Coronary artery (tissue), 2 donors: ENCODE measurements around the gene TM7SF3.
"Not testable (repeated sequence)": the region's sequence is repeated elsewhere in the genome, so short reads cannot be mapped to it uniquely, and the experiment has no call there.

Experiments
- DNase-seq: peaks from one replicate; pipeline ENCODE4 v3.0.0-alpha.2; 2017; ENCODE audit warnings: low spot score
- H3K27ac ChIP-seq, 2 donors: fragments of 200-600 bp; sonication (generic); one replicate each; pipeline ENCODE4 v1.5.1; 2016 to 2019
- H3K4me3 ChIP-seq: fragments of 200-600 bp; sonication (generic); 2 replicates; pipeline ENCODE4 v1.5.1; 2016; ENCODE audit warnings: mild to moderate bottlenecking, moderate library complexity
- TF ChIP-seq, protein P1 (sequence below): fragments of 200-600 bp; sonication (generic); IDR thresholded peaks from one replicate; pipeline ENCODE4 v1.5.1; 2019; ENCODE audit warnings: antibody characterized with exemption

The TM7SF3 gene

DNA sequence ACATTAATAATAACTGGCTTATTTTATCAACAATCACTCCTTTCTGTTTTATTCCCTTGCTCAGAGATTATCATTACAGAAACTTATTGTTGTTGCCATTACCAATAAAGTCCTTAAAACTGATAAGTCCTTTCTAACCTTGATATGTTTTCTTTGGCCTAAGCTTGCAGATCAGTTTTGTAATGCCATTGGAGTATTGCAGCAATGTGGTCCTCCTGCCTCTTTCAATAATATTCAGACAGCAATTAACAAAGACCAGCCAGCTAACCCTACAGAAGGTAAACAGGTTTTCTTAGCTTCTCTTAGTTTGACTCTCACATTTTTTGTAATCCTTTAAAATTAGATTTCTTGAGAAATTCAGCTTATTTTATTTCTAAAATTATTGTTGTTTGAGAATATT, 12.1 kb upstream of the TM7SF3 start:
- no peak overlapping the region for H3K27ac ChIP-seq
- no peak overlapping the region for H3K4me3 ChIP-seq
- no peak for DNase-seq
- TF ChIP-seq, protein P1, sequence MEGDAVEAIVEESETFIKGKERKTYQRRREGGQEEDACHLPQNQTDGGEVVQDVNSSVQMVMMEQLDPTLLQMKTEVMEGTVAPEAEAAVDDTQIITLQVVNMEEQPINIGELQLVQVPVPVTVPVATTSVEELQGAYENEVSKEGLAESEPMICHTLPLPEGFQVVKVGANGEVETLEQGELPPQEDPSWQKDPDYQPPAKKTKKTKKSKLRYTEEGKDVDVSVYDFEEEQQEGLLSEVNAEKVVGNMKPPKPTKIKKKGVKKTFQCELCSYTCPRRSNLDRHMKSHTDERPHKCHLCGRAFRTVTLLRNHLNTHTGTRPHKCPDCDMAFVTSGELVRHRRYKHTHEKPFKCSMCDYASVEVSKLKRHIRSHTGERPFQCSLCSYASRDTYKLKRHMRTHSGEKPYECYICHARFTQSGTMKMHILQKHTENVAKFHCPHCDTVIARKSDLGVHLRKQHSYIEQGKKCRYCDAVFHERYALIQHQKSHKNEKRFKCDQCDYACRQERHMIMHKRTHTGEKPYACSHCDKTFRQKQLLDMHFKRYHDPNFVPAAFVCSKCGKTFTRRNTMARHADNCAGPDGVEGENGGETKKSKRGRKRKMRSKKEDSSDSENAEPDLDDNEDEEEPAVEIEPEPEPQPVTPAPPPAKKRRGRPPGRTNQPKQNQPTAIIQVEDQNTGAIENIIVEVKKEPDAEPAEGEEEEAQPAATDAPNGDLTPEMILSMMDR, result no peak

DNA sequence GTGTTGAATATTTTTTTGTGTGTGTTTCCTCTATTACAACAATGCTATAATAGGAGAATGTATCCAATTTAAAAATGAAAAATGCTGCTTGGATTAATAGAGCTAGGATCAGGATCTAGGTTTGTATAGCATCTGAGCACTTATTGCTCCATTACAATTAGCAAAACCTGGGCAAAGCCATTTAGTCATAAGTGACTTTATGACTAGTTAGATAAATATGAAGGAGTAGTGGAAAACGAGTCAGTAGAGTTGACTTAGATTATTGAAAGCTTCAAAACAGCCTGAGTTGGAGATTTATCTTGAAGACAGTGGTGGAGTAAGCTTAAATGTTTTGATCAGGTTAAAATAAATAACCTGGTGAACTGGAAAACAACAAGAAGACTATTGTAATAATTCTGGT, 10.9 kb upstream of the TM7SF3 start:
- H3K27ac ChIP-seq, result no peak overlapping the region
- H3K4me3 ChIP-seq, result peak overlapping the region; percentile 12

DNA sequence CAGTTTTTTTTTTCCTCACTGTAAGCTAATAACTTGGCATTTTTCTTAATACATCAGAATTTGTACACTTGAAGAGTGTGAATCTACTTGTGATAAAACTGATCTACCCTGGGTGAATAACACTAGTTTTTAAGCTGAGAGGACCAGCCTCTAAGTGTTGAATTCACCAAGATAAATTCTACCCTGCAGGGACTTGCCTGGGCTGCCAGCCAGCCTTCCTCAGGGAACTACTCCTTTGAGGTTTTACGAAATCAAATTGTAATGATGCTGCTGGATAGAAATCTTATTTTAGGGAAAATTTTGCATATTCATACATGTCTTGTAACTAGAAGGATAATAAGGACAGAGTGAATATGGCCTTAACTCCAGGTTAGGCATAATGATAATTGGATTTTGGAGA, 10.1 kb upstream of the TM7SF3 start:
- H3K27ac ChIP-seq, result no peak overlapping the region
- TF ChIP-seq, protein P1, result no peak
- DNase-seq, result no peak
- peak overlapping the region; percentile 12 for H3K4me3 ChIP-seq

More for the DNA sequence above, 10.9 kb upstream of the TM7SF3 start:
- DNase-seq, result no peak
- TF ChIP-seq, protein P1, result no peak

DNA sequence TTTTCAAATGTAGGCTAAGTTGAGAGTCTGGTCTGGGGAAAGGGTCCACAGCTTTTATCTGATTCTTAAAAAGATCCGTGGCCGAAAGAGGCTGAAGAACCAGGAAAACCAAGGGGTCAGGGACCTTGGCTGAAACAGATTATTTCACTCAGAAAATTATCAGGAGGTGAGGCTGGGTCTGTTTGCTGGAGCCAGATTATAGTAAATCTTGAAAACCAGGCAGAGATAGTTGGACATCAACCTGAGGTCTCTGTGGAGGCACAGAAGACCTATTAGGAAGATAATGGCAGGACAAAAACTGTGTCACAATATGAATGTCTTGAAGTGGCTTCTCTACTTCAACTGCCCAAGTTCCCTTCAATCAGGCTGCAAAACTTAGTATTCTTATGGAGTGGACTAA, 6.6 kb upstream of the TM7SF3 start:
- TF ChIP-seq, protein P1, result no peak
- no peak for DNase-seq
- H3K4me3 ChIP-seq, result no peak overlapping the region
- no peak overlapping the region for H3K27ac ChIP-seq

DNA sequence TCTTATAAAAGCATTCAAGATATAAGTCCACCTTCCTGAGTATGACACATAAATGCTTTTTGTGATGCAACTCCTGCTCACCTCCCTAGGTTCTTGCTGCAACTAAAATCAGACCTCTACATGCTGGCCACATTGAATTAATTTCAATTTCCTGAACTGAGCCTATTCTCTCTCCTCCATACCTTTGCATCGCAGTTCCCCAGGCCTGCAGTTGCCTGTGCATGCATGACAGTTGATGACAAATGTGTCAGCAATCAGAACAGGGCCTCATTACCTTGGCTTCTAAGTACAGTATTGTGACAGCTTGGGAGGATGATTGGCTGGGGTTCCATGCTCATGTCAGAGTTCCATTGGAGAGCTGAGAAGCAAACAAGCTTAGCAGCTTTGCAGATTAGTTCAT, 3.9 kb upstream of the TM7SF3 start:
- Histone ChIP-seq H3K27ac (no peak overlapping the region), H3K4me3 (no peak overlapping the region)
- TF ChIP-seq, protein P1, result no peak
- no peak for DNase-seq

DNA sequence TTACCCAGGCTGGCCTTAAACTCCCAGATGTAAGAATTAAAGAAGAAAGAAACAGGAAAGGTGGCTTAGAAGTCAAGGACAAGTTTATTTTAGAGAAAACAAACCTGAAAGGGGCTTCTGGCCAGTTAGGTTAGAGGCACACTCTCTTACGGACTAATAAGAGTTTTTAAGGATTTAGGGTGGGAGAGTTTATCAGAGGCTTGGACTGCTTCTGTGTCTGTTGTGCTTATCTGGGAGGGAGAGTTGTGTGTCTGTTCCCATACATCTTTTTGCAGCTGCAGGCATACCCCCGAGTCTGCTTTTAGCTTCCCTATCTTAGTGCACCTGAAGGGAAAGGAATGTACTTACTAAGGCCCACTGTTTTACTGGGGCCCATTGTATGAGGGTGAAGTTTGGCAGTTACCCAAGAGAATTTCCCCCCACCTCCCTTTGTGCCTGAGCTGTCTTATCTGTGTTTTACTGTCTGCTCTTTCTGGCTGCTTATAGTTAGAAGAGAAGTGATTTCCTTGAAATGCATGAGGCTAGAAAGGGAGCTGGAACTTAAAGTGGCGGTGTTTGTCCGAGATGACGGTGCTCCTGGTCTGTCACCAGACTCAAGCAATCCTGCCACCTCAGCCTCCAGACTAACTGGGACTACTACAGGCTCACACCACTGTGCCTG, 3.1 kb upstream of the TM7SF3 start:
- H3K4me3 ChIP-seq, H3K27ac ChIP-seq, DNase-seq: not testable (repeated sequence)

DNA sequence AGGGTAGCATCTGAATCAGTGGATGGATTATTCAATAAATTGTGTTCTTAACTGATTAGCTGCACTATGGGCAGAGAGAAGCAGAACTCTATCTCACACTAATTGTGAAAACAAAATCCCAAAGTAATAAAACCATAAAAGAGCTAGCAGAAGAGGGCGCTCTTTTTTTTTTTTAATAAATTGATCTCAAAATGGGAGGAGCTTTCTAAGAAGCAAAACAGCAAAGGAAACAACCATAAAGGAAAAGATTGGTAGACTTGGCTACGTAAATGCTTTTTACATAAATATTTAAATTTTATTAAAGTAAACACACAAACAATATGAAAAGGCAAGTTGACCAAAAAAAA, 1.5 kb upstream of the TM7SF3 start:
- TF ChIP-seq, protein P1, result no peak
- no peak overlapping the region for H3K4me3 ChIP-seq
- DNase-seq, result no peak
- peak overlapping the region; percentile 82 to 91 for H3K27ac ChIP-seq
